Liver (tissue), 9 donors: ENCODE measurements around the gene STXBP6. TPM values are rescaled to one million over a fixed set of nuclear protein-coding genes. Genes with fewer than 3 reads are reported as not detected.

Experiments
- DNase-seq: peaks from one replicate; pipeline ENCODE4 v3.0.0-alpha.2; 2017; ENCODE audit warnings: low spot score
- H3K27ac ChIP-seq, 2 donors: one replicate each; pipeline ENCODE4 v1.7.0; 2013; ENCODE audit warnings: inconsistent platforms in 2 of 2, low read length in 2 of 2, control low read depth in 1 of 2, low read depth in 1 of 2, mild to moderate bottlenecking in 1 of 2
- H3K27me3 ChIP-seq, 4 donors: one replicate each; pipeline versions ENCODE4 v1.6.1 to v1.7.0; 2013; ENCODE audit warnings: low read length in 3 of 4, inconsistent platforms in 1 of 4, mild to moderate bottlenecking in 1 of 4, moderate library complexity in 1 of 4; ENCODE audit not compliant: control insufficient read depth in 4 of 4, insufficient read depth in 4 of 4
- H3K36me3 ChIP-seq, 4 donors: one replicate each; pipeline versions ENCODE4 v1.6.1 to v1.7.0; 2013; ENCODE audit warnings: low read length in 3 of 4, mild to moderate bottlenecking in 3 of 4, low read depth in 1 of 4, moderate library complexity in 1 of 4; ENCODE audit not compliant: control insufficient read depth in 4 of 4, insufficient read depth in 3 of 4
- H3K4me1 ChIP-seq, 4 donors: one replicate each; pipeline versions ENCODE4 v1.6.1 to v1.7.0; 2013; ENCODE audit warnings: low read length in 3 of 4, mild to moderate bottlenecking in 3 of 4, moderate library complexity in 1 of 4; ENCODE audit not compliant: control insufficient read depth in 4 of 4, insufficient read depth in 4 of 4
- H3K4me3 ChIP-seq, 3 donors: one replicate each; pipeline versions ENCODE4 v1.6.1 to v1.7.0; 2013; ENCODE audit warnings: low read length in 3 of 3, control low read depth in 1 of 3, low read depth in 1 of 3, mild to moderate bottlenecking in 1 of 3
- H3K9ac ChIP-seq, 2 donors: one replicate each; pipeline ENCODE4 v1.7.0; 2013; ENCODE audit warnings: low read length in 2 of 2, mild to moderate bottlenecking in 2 of 2, moderate library complexity in 2 of 2, control low read depth in 1 of 2, low read depth in 1 of 2
- H3K9me3 ChIP-seq, 4 donors: one replicate each; pipeline versions ENCODE4 v1.6.1 to v1.7.0; 2013; ENCODE audit warnings: low read length in 3 of 4; ENCODE audit not compliant: control insufficient read depth in 4 of 4
- ATF3 ChIP-seq: IDR thresholded peaks from 2 replicates; pipeline ENCODE4 v1.6.1; 2016; ENCODE audit warnings: antibody characterized with exemption
- CTCF ChIP-seq: fragments of 150-350 bp; IDR thresholded peaks from 2 replicates; pipeline ENCODE4 v1.5.1; 2017; ENCODE audit warnings: improper control_type of control experiment, low read depth, low read length; ENCODE audit not compliant: missing input control
- EGR1 ChIP-seq, 2 donors: IDR thresholded peaks; 2 replicates each; pipeline ENCODE4 v1.6.1; 2016 to 2018; ENCODE audit warnings: antibody characterized with exemption in 2 of 2, low read depth in 2 of 2
- FOXA2 ChIP-seq: IDR thresholded peaks from 2 replicates; pipeline ENCODE4 v1.6.1; 2016; ENCODE audit warnings: antibody characterized with exemption
- GABPA ChIP-seq, 2 donors: IDR thresholded peaks in 1 of 2; conservative IDR thresholded peaks in 1 of 2; 2 replicates each; pipeline ENCODE4 v1.6.1; 2016; ENCODE audit warnings: antibody characterized with exemption in 2 of 2, mild to moderate bottlenecking in 1 of 2, moderate library complexity in 1 of 2
- HNF4A ChIP-seq, 2 donors: conservative IDR thresholded peaks; 2 replicates each; pipeline ENCODE4 v1.6.1; 2016; ENCODE audit warnings: antibody characterized with exemption in 2 of 2, mild to moderate bottlenecking in 2 of 2
- HNF4G ChIP-seq: IDR thresholded peaks from 2 replicates; pipeline ENCODE4 v1.6.1; 2016; ENCODE audit warnings: antibody characterized with exemption
- JUND ChIP-seq, 2 donors: IDR thresholded peaks; 2 replicates each; pipeline ENCODE4 v1.6.1; 2016; ENCODE audit warnings: antibody characterized with exemption in 2 of 2
- MAX ChIP-seq: IDR thresholded peaks from 2 replicates; pipeline ENCODE4 v1.6.1; 2016; ENCODE audit warnings: antibody characterized with exemption
- NR2F2 ChIP-seq: IDR thresholded peaks from 2 replicates; pipeline ENCODE4 v1.6.1; 2016; ENCODE audit warnings: antibody characterized with exemption
- RAD21 ChIP-seq, 2 donors: IDR thresholded peaks; 2 replicates each; pipeline ENCODE4 v1.6.1; 2016; ENCODE audit warnings: antibody characterized with exemption in 2 of 2, mild to moderate bottlenecking in 2 of 2
- REST ChIP-seq: IDR thresholded peaks from 2 replicates; pipeline ENCODE4 v1.6.1; 2016; ENCODE audit warnings: antibody characterized with exemption, mild to moderate bottlenecking
- SP1 ChIP-seq: IDR thresholded peaks from 2 replicates; pipeline ENCODE4 v1.6.1; 2018; ENCODE audit warnings: antibody characterized with exemption, mild to moderate bottlenecking
- TAF1 ChIP-seq: conservative IDR thresholded peaks from 2 replicates; pipeline ENCODE4 v1.6.1; 2016; ENCODE audit warnings: antibody characterized with exemption, mild to moderate bottlenecking
- YY1 ChIP-seq: IDR thresholded peaks from 2 replicates; pipeline ENCODE4 v1.6.1; 2016; ENCODE audit warnings: antibody characterized with exemption, mild to moderate bottlenecking
- ZBTB33 ChIP-seq: IDR thresholded peaks from 2 replicates; pipeline ENCODE4 v1.6.1; 2016; ENCODE audit warnings: antibody characterized with exemption
- WGBS: extraction: QIAGEN DNeasy Blood & Tissue Kit; methylation state at CpG from one replicate; pipeline ENCODE4 v1.1.7; 2013; 5-methylcytosine and 5-hydroxymethylcytosine counted together
- polyA plus RNA-seq, 2 donors: library from polyadenylated mRNA; stranded (reverse) in 1 of 2; unstranded in 1 of 2; fragments of 200-250 nt in 1 of 2; fragments of >200 nt in 1 of 2; fragmentation: Nextera tagmentation in 1 of 2; extraction: Ambion mirVana in 1 of 2; gene quantifications; one replicate each; pipeline versions ENCODE4 v1.2.1 to v1.2.3, GENCODE V29; 2013 to 2015
- total RNA-seq, 2 donors: library from RNA; depleted of rRNA; stranded (reverse); fragments of >200 nt; gene quantifications; one replicate each; pipeline ENCODE4 v1.2.3, GENCODE V29; 2014
- donor health status: healthy.
- donor health status: healthy.
- donor health status: healthy.
- donor health status: healthy.
- donor health status: healthy.

Gene STXBP6
- total and polyA plus RNA-seq, 4 donors, result 1.4 to 3.8 (median 1.8) TPM

- no peaks in the 10 kb centered on the region for H3K36me3 ChIP-seq
- H3K4me1 ChIP-seq, result peaks cover 0 to 2% (median 0%) of the 10 kb centered on the region in 4 donors
- no peak overlapping the region for H3K9ac ChIP-seq
- TF ChIP-seq REST (no peak), EGR1 (IDR thresholded peaks at IDR 0.05; ENCODE audit: low read depth in 2 of 2) (no peak), NR2F2 (no peak), ZBTB33 (no peak), GABPA (IDR thresholded peaks at IDR 0.05 in 1 of 2, conservative IDR thresholded peaks at IDR 0.05 in 1 of 2) (no peak), MAX (no peak), ATF3 (no peak), CTCF (no peak), HNF4G (no peak), TAF1 (no peak), JUND (IDR thresholded peaks at IDR 0.05) (no peak)
- no peak overlapping the region for H3K27ac ChIP-seq
- DNase-seq, result no peak
- H3K4me3 ChIP-seq, result no peak overlapping the region
- H3K9me3 ChIP-seq, result no peaks in the 10 kb centered on the region
- 93% methylated on average over 1 of the region's 1 CpG for WGBS
- H3K27me3 ChIP-seq, result no peaks in the 10 kb centered on the region
These were observed 84.4 kb downstream of the STXBP6 start for GRCh38 chr14:24965578-24965933.

- Histone ChIP-seq H3K9me3 (no peaks in the 10 kb centered on the region), H3K4me3 (no peak overlapping the region), H3K27me3 (no peaks in the 10 kb centered on the region), H3K36me3 (no peaks in the 10 kb centered on the region), H3K4me1 (peaks cover 0 to 6% (median 2%) of the 10 kb centered on the region in 4 donors), H3K27ac (no peak overlapping the region), H3K9ac (no peak overlapping the region)
- no peak for DNase-seq
- WGBS, result 52% methylated on average over 2 of the region's 2 CpGs
- TF ChIP-seq HNF4G (no peak), SP1 (no peak), RAD21 (IDR thresholded peaks at IDR 0.05) (no peak), MAX (no peak), YY1 (no peak), TAF1 (no peak), HNF4A (conservative IDR thresholded peaks at IDR 0.05) (no peak), EGR1 (IDR thresholded peaks at IDR 0.05; ENCODE audit: low read depth in 2 of 2) (no peak), CTCF (no peak), GABPA (IDR thresholded peaks at IDR 0.05 in 1 of 2, conservative IDR thresholded peaks at IDR 0.05 in 1 of 2) (no peak), ATF3 (no peak), ZBTB33 (no peak), FOXA2 (no peak)
These were observed 85.4 kb downstream of the STXBP6 start for GRCh38 chr14:24964591-24964990.
